ENCODE data around the gene KDM5B.
"Not testable (repeated sequence)": the region's sequence is repeated elsewhere in the genome, so short reads cannot be mapped to it uniquely, and the experiment has no call there.

KDM5B gene

GRCh38 chr1:202807926-202808757, at the start of gene KDM5B:
TSS of gene KDM5B (minus strand) at chr1:202808421. CDS start at chr1:202808305, 116 bp downstream.
- DNase-seq, result peak; percentile 12

GRCh38 chr1:202857136-202857610, 49.0 kb upstream of the KDM5B start:
- no peak for DNase-seq

- no peak for DNase-seq
These were observed 47.8 kb upstream of the KDM5B start for GRCh38 chr1:202856014-202856413.

- no peak for DNase-seq
These were observed 46.6 kb upstream of the KDM5B start for GRCh38 chr1:202854787-202855186.

GRCh38 chr1:202852163-202852904, 44.1 kb upstream of the KDM5B start:
- DNase-seq, result peak; percentile 3

- DNase-seq, result no peak
These were observed 42.6 kb upstream of the KDM5B start for GRCh38 chr1:202850593-202851362.

GRCh38 chr1:202848191-202848542, 39.9 kb upstream of the KDM5B start:
- DNase-seq, result no peak

- no peak for DNase-seq
These were observed 36.7 kb upstream of the KDM5B start for GRCh38 chr1:202844935-202845334.

- DNase-seq, result no peak
These were observed 36.0 kb upstream of the KDM5B start for GRCh38 chr1:202844259-202844658.

GRCh38 chr1:202843081-202843480, 34.9 kb upstream of the KDM5B start:
- no peak for DNase-seq

GRCh38 chr1:202837746-202838262, 29.6 kb upstream of the KDM5B start:
- DNase-seq, result no peak

- DNase-seq, result no peak
These were observed 28.6 kb upstream of the KDM5B start for GRCh38 chr1:202836623-202837403.

- no peak for DNase-seq
These were observed 27.4 kb upstream of the KDM5B start for GRCh38 chr1:202835548-202836072.

GRCh38 chr1:202834771-202835547, 26.7 kb upstream of the KDM5B start:
- DNase-seq, result no peak

GRCh38 chr1:202831906-202832305, 23.7 kb upstream of the KDM5B start:
- DNase-seq, result no peak

GRCh38 chr1:202829223-202829622, 21.0 kb upstream of the KDM5B start:
- not testable (repeated sequence) for DNase-seq

- DNase-seq, result no peak
These were observed 17.5 kb upstream of the KDM5B start for GRCh38 chr1:202825748-202826147.

- DNase-seq, result no peak
These were observed 13.2 kb upstream of the KDM5B start for GRCh38 chr1:202821467-202821866.

- DNase-seq, result no peak
These were observed 10.6 kb upstream of the KDM5B start for GRCh38 chr1:202818819-202819218.

- DNase-seq, result peak; percentile 2
These were observed 6.9 kb upstream of the KDM5B start for GRCh38 chr1:202815120-202815519.

Measured in NCI-H2171 (cell line).